COLO829 (cell line): ENCODE data around the gene UVRAG.
"Not testable (repeated sequence)": the region's sequence is repeated elsewhere in the genome, so short reads cannot be mapped to it uniquely, and the experiment has no call there.

Experiments
- DNase-seq: peaks from one replicate; pipeline ENCODE4 v3.0.0; 2012; ENCODE audit warnings: low spot score

The UVRAG gene

DNA sequence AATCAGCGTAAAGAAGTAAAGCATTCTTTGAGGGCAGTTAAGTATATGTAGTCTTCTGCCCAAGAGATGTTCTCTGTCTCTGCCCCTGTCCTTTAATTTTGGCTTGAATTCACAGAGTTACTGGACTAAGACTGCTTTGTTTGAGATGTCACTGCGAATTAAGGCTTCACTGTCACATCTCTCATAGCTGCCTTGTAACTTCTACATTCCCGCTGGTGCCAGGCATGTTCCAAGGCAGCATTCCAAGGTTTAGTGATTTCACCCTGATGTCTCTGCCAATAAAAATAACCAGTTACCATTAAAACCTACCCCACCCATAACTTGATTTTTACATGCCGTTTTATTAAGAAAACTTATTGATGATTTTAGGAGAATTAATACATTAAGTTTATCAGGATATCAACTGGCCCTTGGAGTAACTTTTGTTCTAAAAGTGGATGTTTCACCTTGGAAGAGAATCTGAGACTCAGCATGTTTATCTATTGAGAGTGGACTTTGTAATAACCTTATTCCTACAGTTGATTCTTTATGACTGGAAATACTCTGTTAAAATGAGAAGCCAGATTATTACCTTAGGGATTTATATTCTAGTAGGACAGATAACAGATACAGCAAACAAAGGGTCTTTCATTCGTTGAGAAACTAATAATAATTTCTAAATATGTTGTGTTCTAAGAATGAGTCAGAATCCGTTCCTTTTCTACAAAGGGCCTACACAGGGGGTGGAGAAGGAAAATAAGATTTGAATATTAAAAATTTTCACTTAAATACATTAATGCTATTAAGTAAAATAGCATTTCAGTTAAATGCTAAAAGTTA, 110.2 kb downstream of the UVRAG start:
- DNase-seq: peak; percentile 76

DNA sequence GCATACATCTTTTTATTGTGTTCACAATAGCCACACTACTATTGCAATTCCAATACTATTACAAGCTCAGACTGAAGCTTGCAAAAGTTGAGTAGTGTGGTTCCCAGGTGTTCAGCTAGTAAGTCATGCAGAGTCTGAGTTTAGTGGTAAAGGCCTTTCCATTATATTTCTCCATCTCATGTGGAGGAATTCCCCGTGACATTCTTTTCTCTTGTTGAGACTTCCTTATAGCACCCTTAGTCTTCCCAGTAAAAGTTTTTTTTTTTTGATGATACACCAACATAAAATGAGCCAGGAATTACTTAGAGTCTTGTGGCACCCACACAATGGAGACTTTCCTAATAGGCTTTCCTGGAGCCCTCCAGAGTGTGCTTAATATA, 110.8 kb downstream of the UVRAG start:
- peak; percentile 4 for DNase-seq

- DNase-seq: no peak
Observed at GRCh38 chr11:75929706-75930105, 114.7 kb downstream of the UVRAG start.

- DNase-seq: no peak
Observed at GRCh38 chr11:75930534-75930933, 115.5 kb downstream of the UVRAG start.

GRCh38 chr11:75931124-75931523, 116.1 kb downstream of the UVRAG start:
- no peak for DNase-seq

- not testable (repeated sequence) for DNase-seq
Observed at GRCh38 chr11:75933736-75934135, 118.7 kb downstream of the UVRAG start.

DNA sequence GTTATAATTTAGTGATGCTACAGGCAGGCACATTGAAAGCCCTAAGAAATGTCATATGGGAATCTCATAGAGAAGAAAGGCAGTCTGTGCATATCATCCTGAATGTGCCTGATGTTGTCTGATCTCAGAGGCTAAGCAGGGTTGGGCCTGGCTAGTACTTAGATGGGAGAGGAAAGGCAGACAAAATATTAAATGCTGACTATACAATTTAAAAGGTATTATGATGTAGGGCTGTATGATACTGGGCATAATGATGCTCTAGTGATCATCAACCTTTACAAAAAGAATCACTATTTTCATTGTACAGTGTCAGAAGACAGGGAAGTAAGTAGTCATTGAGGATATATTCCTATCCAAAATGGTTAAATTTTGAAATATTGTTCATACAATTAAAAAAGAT, 119.8 kb downstream of the UVRAG start:
- DNase-seq: no peak

DNA sequence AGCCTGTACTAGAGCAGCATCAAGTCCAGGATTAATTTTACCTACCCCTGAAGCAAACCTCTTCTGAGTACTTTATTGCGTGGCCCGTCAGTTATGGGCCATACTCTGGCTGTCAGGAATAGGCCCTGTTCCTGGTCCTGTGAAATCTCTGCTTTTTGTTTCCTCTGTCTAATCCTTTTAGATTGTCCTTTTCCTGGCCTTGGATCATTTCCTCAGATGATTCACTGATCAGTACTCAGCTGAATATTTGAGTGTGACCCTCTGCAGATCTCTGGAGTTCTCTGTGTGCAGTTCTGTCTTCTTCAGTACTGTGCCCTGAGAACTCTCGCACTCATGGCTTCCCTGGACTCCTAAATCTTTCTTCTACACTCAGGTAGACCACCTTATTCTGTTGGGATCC, 123.5 kb downstream of the UVRAG start:
- no peak for DNase-seq

DNA sequence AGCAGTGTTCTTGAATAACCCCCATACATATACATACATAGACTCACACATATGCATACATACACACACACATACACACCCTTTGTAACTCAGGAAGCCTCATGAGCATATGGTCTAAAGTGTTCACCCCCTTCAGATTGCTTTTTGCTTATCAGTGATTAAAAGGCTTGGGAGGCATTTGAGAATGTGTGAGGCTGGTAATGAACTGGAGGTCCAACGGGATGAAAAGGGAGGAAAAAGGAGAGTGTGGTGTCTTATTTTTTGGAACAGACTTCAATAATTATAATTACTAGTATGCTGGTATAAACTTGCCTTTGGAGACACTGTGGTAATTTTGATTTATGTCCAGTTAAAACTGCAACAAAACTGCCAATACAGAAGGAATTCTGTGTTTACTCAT, 124.5 kb downstream of the UVRAG start:
- no peak for DNase-seq

GRCh38 chr11:75939992-75940391, 125.0 kb downstream of the UVRAG start:
- no peak for DNase-seq

- DNase-seq: no peak
Observed at GRCh38 chr11:75940911-75941310, 125.9 kb downstream of the UVRAG start.

DNA sequence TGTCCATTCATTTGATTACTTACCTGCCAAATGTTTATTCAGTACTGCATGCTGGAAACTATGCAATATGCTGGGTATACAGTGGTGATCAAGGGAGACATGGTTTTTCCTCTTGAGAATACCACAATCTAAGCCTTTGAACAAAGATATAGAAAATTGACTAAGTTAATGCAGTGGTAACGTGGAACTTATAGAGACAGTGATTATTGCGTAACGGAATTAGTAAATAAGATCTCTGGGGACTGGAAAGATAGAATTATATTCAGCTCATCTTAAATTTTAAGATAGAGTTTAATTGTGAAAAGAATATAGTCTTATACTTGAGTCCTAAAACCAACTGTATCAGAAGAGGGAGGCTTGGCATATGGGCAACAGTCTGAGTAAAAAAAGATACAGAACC, 129.5 kb downstream of the UVRAG start:
- no peak for DNase-seq

- DNase-seq: no peak
Observed at GRCh38 chr11:75945446-75945845, 130.4 kb downstream of the UVRAG start.

GRCh38 chr11:75945947-75946346, 130.9 kb downstream of the UVRAG start:
- no peak for DNase-seq

- DNase-seq: no peak
Observed at GRCh38 chr11:75946531-75947530, 131.8 kb downstream of the UVRAG start.

GRCh38 chr11:75949023-75949672, 134.1 kb downstream of the UVRAG start:
- no peak for DNase-seq

GRCh38 chr11:75950141-75950540, 135.1 kb downstream of the UVRAG start:
- no peak for DNase-seq

GRCh38 chr11:75954039-75954438, 139.0 kb downstream of the UVRAG start:
- DNase-seq: no peak

DNA sequence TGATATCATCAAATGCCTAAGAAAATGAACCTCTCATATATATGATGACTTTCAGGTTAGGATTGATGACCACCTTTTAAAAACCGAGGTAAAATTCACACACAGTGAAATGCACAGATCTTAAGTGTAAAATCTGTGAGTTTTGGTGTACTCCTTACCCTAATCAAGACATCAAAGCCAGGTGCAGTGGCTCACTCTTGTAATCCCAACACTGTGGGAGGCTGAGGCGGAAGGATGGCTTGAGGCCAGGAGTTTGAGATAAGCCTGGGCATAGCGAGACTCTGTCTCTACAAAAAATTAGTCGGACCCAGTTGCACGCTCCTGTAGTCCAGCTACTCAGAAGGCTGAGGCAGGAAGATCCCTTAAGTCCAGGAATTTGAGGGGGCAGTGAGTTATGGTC, 140.4 kb downstream of the UVRAG start:
- no peak for DNase-seq

DNA sequence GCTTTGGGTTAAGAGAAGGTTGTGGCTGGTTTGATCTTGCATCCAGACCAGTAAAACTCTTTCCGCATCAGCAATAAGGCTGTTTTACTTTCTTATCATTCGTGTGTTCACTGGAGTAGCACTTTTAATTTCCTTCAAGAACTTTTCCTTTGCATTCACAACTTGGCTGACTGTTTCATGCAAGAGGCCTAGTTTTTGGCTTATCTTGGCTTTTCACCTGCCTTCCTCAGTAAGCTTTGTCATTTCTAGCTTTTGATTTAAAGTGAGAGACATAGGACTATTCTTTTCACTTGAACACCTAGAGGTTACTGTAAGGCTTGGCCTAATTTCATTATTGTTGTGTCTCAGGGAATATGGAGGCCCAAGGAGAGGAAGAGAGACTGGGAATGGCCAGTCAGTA, 144.5 kb downstream of the UVRAG start:
- DNase-seq: no peak

DNA sequence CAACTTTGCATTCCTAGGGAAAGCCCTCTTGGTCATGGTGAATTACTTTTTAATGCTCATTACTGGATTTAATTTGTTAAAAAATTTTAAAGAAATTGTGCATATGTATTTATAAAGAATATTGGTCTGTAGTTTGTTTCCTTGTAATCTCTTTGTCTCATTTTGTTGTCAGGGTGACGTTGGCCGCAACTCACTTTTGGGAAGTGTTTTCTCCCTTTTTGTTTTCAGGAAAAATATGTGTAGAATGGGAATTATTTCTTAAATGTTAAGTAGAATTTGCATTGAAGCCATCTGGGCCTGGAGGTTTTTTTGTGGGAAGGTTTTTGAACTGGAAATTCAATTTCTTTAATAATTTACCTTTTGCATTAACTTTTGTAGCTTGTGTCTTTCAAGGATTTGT, 149.1 kb downstream of the UVRAG start:
- DNase-seq: no peak

DNA sequence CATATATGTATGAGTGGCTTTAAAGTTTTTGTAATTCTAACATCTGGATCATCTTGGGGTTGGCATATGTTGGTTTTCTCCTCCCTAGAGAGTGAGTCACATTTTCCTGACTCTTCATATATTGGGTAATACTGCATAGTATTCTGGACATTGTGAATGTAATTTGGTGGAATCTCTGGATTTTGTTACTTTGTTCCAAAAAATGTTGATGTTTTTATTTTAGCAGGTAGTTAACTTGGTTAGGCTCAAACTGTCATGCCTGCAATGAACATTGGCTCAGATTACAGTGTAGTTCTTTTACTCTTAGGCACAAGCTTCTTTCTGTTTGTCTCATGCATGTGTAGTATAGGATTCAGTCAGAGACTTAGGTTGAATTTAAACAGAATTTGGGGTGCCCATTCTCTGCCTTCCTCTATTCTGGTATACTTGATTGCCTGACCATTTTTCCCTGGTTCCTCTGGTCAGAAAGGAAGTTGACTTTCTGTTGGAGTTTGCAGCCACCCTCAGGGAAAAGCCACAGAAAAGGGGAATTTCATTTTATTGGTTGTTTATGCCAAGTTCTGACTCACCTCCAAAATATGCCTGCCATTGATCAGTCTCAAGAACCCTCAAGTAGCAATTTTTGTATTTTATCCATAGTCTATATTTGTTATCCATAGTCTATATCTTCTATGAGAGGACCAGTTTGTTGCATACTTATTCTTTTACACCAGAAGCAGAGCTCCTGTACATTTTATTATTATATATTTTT, 151.7 kb downstream of the UVRAG start:
- DNase-seq: peak; percentile 29
